ENCODE data around the gene OS9.

The OS9 gene

GRCh38 chr12:57722716-57723629, 29.0 kb downstream of the OS9 start:
- FAIRE-seq, result no peak

GRCh38 chr12:57723630-57723962, 29.7 kb downstream of the OS9 start:
- FAIRE-seq, result no peak

GRCh38 chr12:57724003-57724935, 30.3 kb downstream of the OS9 start:
- no peak for FAIRE-seq

- FAIRE-seq, result no peak
Measured at GRCh38 chr12:57724936-57725740, 31.2 kb downstream of the OS9 start.

- no peak for FAIRE-seq
Measured at GRCh38 chr12:57725851-57726150, 31.9 kb downstream of the OS9 start.

- FAIRE-seq, result no peak
Measured at GRCh38 chr12:57726151-57726883, 32.4 kb downstream of the OS9 start.

GRCh38 chr12:57726884-57727757, 33.2 kb downstream of the OS9 start:
- no peak for FAIRE-seq

GRCh38 chr12:57727758-57728395, 33.9 kb downstream of the OS9 start:
- no peak for FAIRE-seq

GRCh38 chr12:57729321-57729844, 35.5 kb downstream of the OS9 start:
- no peak for FAIRE-seq

GRCh38 chr12:57730336-57731067, 36.6 kb downstream of the OS9 start:
- FAIRE-seq, result no peak

- no peak for FAIRE-seq
Measured at GRCh38 chr12:57731411-57732080, 37.6 kb downstream of the OS9 start.

- FAIRE-seq, result no peak
Measured at GRCh38 chr12:57732270-57732669, 38.3 kb downstream of the OS9 start.

GRCh38 chr12:57732726-57733593, 39.0 kb downstream of the OS9 start:
- no peak for FAIRE-seq

GRCh38 chr12:57733928-57734327, 40.0 kb downstream of the OS9 start:
- FAIRE-seq, result no peak

- FAIRE-seq, result no peak
Measured at GRCh38 chr12:57734591-57734990, 40.7 kb downstream of the OS9 start.

- no peak for FAIRE-seq
Measured at GRCh38 chr12:57735198-57735855, 41.4 kb downstream of the OS9 start.

GRCh38 chr12:57735952-57736740, 42.2 kb downstream of the OS9 start:
- FAIRE-seq, result no peak

Measured in colon (tissue), 2 donors.